DND-41 (cell line): ENCODE data around the gene OR6C1.

Experiments
- ATAC-seq: fragments of 200-7000 bp; cut with Tn5 transposase; 3 replicates; pipeline ENCODE4 v1.9.1; 2021; ENCODE audit warnings: low read depth; ENCODE audit not compliant: insufficient read depth
- DNase-seq: peaks from one replicate; pipeline ENCODE4 v3.0.0-alpha.2; 2020
- H2AFZ ChIP-seq: 2 replicates; pipeline ENCODE4 v1.6.0; 2012; ENCODE audit warnings: low read depth, low read length
- H3K27ac ChIP-seq: 2 replicates; pipeline ENCODE4 v1.5.1; 2012; ENCODE audit warnings: low read length, inconsistent platforms
- H3K27me3 ChIP-seq: fragments of 200-600 bp; sonication (generic); 2 replicates; pipeline ENCODE4 v1.6.0; 2012; ENCODE audit warnings: low read length, mild to moderate bottlenecking, inconsistent platforms; ENCODE audit not compliant: insufficient read depth, poor library complexity
- H3K36me3 ChIP-seq: 2 replicates; pipeline ENCODE4 v1.5.1; 2012; ENCODE audit warnings: low read length, inconsistent platforms; ENCODE audit not compliant: insufficient read depth
- H3K4me1 ChIP-seq: 2 replicates; pipeline ENCODE4 v1.5.1; 2012; ENCODE audit warnings: mild to moderate bottlenecking, low read length; ENCODE audit not compliant: insufficient read depth
- H3K4me2 ChIP-seq: 2 replicates; pipeline ENCODE4 v1.6.0; 2012; ENCODE audit warnings: mild to moderate bottlenecking, moderate library complexity, low read length, inconsistent platforms; ENCODE audit not compliant: insufficient read depth
- H3K4me3 ChIP-seq, 2 experiments: fragments of 200-600 bp in 1 of 2; shearing (Covaris generic) in 1 of 2; 2 replicates each; pipeline ENCODE4 v1.5.1; 2012 to 2016; ENCODE audit warnings: inconsistent platforms in 2 of 2, low read length in 2 of 2, mild to moderate bottlenecking in 2 of 2, low read depth in 1 of 2, moderate library complexity in 1 of 2
- H3K79me2 ChIP-seq: 2 replicates; pipeline ENCODE4 v1.6.0; 2012; ENCODE audit warnings: low read length, inconsistent platforms; ENCODE audit not compliant: insufficient read depth
- H3K9ac ChIP-seq: 2 replicates; pipeline ENCODE4 v1.6.0; 2012; ENCODE audit warnings: low read depth, mild to moderate bottlenecking, inconsistent platforms, low read length, moderate library complexity
- H3K9me3 ChIP-seq: 2 replicates; pipeline ENCODE4 v1.5.1; 2012; ENCODE audit warnings: low read length, moderate library complexity, mild to moderate bottlenecking, inconsistent platforms; ENCODE audit not compliant: insufficient read depth, severe bottlenecking
- H4K20me1 ChIP-seq: 2 replicates; pipeline ENCODE4 v1.6.0; 2012; ENCODE audit warnings: low read length; ENCODE audit not compliant: insufficient read depth
- EZH2 ChIP-seq: IDR thresholded peaks from 3 replicates; pipeline ENCODE4 v1.6.1; 2012; ENCODE audit warnings: borderline replicate concordance, low read depth, mild to moderate bottlenecking, moderate library complexity, low read length, inconsistent platforms; ENCODE audit not compliant: severe bottlenecking
- TF ChIP-seq, protein P1 (sequence below): IDR thresholded peaks from 2 replicates; pipeline ENCODE4 v1.5.1; 2012; ENCODE audit warnings: borderline replicate concordance, low read length, moderate library complexity, mild to moderate bottlenecking; ENCODE audit not compliant: poor library complexity, severe bottlenecking; ENCODE audit errors: extremely low read depth

Gene OR6C1

GRCh38 chr12:55362675-55363074 lies 48.5 kb downstream of the OR6C1 start, which contains the start of gene OR6C75:
TSS of gene OR6C75 (plus strand) at chr12:55362975. CDS start at chr12:55365111, 2,136 bp downstream.
- no peak within 1 kb of the TSS for H2AFZ ChIP-seq
- H3K79me2 ChIP-seq = no peaks in the 10 kb centered on the region
- peaks cover 6% of the 10 kb centered on the region for H3K27me3 ChIP-seq
- no peak within 1 kb of the TSS for H3K27ac ChIP-seq
- no peak within 1 kb of the TSS for H3K4me2 ChIP-seq
- no peaks in the 10 kb centered on the region for H3K36me3 ChIP-seq
- H3K9me3 ChIP-seq = no peaks in the 10 kb centered on the region
- H3K4me1 ChIP-seq = no peaks in the 10 kb centered on the region
- no peak for TF ChIP-seq EZH2
- TF ChIP-seq, protein P1, sequence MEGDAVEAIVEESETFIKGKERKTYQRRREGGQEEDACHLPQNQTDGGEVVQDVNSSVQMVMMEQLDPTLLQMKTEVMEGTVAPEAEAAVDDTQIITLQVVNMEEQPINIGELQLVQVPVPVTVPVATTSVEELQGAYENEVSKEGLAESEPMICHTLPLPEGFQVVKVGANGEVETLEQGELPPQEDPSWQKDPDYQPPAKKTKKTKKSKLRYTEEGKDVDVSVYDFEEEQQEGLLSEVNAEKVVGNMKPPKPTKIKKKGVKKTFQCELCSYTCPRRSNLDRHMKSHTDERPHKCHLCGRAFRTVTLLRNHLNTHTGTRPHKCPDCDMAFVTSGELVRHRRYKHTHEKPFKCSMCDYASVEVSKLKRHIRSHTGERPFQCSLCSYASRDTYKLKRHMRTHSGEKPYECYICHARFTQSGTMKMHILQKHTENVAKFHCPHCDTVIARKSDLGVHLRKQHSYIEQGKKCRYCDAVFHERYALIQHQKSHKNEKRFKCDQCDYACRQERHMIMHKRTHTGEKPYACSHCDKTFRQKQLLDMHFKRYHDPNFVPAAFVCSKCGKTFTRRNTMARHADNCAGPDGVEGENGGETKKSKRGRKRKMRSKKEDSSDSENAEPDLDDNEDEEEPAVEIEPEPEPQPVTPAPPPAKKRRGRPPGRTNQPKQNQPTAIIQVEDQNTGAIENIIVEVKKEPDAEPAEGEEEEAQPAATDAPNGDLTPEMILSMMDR = no peak
- no peaks in the 10 kb centered on the region for H4K20me1 ChIP-seq
- ATAC-seq (no peak), DNase-seq (no peak)
- H3K9ac ChIP-seq = no peak within 1 kb of the TSS
- H3K4me3 ChIP-seq = no peak within 1 kb of the TSS

DNA sequence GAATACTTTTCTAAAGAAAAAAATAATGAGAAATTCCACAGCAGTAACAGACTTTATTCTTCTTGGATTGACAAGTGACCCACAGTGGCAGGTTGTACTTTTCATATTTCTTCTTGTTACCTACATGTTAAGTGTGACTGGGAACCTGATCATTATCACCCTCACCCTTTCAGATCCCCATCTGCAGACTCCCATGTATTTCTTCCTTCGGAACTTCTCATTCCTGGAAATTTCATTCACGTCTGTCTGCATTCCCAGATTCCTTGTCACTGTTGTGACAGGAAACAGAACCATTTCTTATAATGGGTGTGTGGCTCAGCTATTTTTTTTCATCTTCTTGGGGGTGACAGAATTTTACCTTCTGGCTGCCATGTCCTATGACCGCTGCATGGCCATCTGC lies 50.9 kb downstream of the OR6C1 start:
- ATAC-seq (no peak), DNase-seq (no peak)
- Histone ChIP-seq H3K79me2 (no peaks in the 10 kb centered on the region), H3K27me3 (peaks cover 6% of the 10 kb centered on the region), H3K4me2 (no peak overlapping the region), H4K20me1 (no peaks in the 10 kb centered on the region), H3K9me3 (no peaks in the 10 kb centered on the region), H3K9ac (no peak overlapping the region), H3K27ac (no peak overlapping the region), H2AFZ (no peak overlapping the region), H3K36me3 (no peaks in the 10 kb centered on the region), H3K4me3 (no peak overlapping the region), H3K4me1 (no peaks in the 10 kb centered on the region)
- no peak for TF ChIP-seq EZH2
- TF ChIP-seq, protein P1 = no peak
